Stimulated activated CD4-positive, alpha-beta T cell treated with anti-CD3 and anti-CD28 coated beads, Interleukin-4, amount 100 ng/mL, for 4 hours (primary cell): ENCODE measurements around the gene NACA.

Experiments used
- DNase-seq, 2 experiments: peaks; one replicate each; pipeline ENCODE4 v3.0.0-alpha.2; 2020

The NACA gene

DNA sequence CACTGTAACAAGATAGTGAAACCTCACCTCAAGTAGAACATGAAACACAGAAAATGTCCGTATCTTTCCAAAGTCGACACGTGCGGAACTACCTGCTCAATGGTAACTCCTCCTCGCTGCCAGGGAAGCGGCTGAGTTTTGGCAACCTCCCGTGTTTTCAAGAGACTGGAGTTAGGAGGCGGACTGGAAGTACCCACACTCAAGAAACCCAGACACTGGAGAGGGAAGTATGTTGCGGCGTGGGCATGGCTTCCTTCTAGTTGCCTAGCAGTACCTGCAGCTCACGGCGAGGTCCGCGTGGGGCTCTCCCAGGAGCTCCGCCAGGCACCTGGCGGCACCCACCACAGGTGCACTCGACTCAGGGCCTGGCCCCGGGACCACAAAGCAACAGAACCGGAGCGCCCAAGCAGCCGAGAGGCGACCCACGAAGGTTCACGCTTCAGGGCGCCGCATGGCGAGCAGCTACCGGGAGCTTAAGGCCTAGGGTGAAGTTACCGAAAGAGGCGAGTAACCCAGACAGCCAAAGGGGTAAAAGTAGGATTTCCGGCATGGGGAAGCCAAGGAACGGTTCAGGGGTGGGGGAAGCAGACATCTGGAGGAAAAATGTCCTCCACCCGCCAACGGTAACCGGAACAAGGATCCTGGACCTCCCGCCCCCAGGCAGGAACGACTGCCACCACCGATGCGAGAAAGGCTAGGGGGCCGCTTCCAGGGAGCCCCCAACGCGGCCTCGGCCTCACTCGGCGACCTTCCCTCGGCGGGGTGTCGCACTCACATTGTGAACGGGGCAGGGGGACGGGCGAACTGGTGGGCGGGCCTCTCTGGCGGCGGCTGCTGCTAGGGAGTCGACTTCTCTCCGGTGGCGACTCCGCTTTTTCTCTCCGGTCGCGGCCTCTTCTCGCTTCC, 37.6 kb downstream of the NACA start:
- peak; percentile 48 to 66 for DNase-seq

DNA sequence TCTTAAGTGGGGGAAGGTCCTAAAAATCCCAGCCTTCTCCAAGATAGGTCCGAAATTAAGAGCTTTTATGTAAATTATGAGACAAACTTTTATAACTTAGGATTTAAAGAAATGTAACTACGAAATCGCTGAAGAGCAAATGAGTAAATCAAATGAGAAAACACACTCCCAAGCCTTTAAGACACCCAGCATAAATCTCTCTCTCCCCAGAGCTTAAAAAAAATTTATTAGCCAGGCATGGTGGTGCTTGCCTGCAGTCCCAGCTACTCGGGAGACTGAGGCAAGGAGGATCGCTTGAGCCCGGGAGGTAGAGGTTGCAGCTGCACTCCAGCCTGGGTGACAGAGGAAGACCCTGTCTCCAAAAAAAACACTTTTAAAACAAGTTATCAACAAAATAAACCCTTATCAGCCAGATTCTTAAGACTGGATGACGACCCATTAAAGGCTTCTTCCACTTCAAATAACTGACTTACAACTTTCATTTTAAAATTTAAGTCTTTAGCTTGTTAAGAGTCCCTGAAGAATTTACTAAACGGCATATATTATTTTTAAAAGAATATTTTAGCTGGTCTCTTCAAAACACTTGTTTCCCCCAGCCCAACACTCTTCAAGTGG, 40.2 kb downstream of the NACA start:
- no peak for DNase-seq

DNA sequence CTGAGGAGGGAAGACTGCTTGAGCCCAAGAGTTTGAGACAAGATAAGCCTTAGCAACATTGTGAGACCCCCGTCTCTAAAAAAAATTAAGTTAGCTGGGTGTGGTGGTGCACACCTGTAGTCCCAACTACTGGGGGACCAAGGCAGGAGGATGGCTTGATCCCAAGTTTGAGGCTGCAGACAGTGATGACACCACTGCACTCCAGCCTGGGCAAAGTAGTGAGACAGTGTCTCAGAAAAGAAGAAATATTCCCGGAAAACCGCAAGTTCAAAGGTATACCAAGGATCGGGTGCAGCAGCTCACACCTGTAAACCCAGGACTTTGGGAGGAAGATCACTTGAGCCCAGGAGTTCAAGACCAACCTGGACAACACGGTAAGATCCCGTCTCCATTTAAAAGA, 42.8 kb downstream of the NACA start:
- no peak for DNase-seq

DNA sequence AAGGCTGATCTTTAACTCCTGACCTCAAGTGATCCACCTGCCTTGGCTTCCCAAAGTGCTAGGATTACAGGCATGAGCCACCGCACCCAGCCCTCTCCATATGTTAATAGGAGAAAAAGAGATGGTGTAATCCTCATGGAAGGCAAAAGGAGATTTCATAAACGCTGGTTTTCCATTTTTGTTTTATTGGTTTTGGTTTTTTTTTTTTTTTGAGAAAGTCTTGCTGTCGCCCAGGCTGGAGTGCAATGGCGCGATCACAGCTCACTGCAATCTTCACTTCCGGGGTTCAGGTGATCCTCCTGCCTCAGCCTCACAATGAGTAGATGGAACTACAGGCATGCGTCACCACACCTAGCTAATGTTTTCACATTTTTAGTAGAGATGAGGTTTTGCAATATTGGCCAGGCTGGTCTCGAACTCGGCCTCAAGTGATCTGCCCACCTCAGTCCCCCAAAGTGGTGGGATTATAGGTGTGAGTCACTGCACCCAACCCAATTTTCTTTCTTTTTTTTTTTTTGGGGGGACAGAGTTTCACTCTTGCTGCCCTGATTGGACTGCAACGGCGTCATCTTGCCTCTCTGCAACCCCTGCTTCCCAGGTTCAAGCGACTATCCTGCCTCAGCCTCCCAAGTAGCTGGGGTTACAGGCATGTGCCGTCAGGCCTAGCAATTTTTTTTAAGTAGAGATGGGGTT, 45.1 kb downstream of the NACA start:
- DNase-seq = no peak

DNA sequence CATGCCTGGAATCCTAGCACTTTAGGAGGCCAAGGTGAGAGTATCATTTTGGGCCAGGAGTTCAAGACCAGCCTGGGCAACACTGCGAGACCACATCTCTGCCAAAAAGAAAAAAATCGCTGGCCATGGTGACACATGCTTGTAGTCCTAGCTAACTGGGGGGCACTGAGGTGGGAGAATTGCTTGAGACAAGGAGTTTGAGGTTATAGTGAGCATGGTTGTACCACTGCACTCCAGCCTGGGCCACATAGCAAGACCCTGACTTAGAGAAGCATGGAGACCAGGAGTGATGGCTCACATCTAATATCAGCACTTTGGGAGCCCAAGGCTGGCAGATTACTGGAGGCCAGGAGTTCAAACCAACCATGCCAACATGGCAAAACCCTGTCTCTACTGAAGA, 46.2 kb downstream of the NACA start:
- DNase-seq = no peak

DNA sequence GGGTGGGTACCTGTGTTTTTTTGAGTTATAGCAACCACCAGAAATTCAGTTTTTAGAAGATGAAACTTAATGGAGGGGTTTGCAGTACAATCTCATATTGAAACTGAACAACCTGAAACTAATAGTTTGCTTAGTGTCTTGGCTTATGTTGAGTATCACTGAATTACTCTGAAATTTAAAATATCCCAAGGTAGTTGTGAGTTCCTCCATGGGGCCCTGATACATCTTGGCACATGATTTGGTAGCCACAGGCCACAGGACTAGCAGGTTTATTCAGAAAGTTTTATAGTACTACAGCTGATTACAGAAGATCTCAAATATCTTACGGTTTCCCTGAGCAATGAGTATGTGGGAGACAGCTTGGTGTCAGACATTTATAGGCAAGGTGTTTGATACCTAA, 47.4 kb downstream of the NACA start:
- DNase-seq = no peak

DNA sequence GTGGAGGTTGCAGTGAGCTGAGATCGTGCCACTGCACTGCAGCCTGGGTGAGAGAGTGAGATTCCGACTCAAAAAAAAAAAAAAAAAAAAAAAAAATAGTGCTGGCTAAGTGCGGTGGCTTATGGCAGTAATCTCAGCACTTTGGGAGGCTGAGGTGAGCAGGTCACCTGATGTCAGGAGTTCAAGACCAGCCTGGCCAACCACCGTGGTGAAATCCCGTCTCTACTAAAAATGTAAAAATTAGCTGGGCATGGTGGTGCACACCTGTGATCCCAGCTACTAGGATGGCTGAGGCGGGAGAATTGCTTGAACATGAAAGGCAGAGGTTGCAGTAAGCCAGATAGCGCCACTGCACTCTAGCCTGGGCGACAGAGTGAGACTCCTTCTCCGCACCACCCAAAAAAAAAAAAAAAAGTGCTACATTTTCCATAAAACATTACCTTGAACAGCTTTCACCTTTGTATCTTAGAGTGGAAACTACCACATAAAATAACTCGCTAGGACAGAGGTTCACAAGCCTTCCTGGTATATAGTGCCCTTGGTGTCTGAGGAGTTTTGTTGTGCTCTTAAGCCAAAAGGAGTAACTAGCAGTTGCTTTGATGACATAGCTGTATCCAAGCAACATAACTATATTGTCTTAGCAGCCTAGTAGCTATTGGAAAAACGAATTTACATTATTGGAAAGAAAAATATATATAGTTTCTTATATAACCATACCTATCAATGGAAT, 48.1 kb downstream of the NACA start:
- DNase-seq = no peak

DNA sequence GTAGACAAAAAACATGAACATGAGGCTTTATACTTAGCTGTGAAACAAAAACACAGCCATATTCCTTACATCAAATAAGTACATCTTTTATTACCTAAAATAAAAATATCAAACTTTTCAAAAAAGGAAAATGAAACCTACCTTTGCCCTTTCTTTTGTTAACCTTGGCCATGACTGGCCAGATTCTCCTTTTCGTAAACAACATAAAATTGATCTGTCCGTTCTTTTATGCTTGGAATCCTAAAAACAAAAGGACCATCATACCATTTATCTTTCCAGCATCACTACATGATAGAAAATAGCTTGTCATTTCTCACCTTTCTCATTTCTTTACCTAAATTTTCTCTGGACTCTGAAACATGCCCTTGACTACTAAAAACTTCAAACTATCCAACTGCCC, 53.5 kb downstream of the NACA start:
- no peak for DNase-seq

DNA sequence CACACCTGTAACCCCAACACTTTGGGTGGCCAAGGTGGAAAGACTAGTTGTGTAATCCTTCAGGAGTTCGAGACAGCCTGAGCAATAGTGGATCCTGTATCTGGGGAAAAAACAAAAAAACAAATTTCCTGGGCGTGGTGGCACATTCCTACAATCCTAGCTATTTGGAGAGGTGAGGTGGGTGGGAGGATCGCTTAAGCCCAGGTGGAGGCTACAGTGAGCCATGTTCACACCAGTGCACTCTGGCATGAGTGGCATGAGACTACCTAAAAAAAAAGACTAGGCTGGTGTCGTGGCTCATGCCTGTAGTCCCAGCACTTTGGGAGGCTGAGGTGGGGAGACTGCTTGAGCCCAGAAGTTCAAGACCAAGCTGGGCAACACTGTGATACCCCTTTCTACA, 54.3 kb downstream of the NACA start:
- no peak for DNase-seq

DNA sequence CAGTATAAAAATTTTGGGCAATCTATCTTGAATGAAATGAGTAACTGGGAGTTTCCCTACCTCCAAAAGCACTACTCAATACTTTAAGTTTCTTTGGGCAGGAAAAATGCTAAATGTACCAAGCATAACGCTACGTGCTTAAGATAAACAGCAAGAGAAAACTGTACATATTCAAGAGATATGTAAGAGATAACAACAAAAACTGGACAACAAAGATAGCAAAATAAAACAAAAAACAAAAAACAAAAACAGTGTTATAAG, 57.0 kb downstream of the NACA start:
- DNase-seq = no peak
